GM21526 (cell line): ENCODE results near the gene NEMP2.

Source experiments
- ATAC-seq: cut with Tn5 transposase; IDR thresholded peaks from one replicate; pipeline ENCODE4 v1.9.1; 2021; ENCODE audit warnings: moderate library complexity; ENCODE audit not compliant: unreplicated experiment, low FRiP score

The NEMP2 gene

GRCh38 chr2:190561094-190561493, 26.6 kb upstream of the NEMP2 start:
- no peak for ATAC-seq

DNA sequence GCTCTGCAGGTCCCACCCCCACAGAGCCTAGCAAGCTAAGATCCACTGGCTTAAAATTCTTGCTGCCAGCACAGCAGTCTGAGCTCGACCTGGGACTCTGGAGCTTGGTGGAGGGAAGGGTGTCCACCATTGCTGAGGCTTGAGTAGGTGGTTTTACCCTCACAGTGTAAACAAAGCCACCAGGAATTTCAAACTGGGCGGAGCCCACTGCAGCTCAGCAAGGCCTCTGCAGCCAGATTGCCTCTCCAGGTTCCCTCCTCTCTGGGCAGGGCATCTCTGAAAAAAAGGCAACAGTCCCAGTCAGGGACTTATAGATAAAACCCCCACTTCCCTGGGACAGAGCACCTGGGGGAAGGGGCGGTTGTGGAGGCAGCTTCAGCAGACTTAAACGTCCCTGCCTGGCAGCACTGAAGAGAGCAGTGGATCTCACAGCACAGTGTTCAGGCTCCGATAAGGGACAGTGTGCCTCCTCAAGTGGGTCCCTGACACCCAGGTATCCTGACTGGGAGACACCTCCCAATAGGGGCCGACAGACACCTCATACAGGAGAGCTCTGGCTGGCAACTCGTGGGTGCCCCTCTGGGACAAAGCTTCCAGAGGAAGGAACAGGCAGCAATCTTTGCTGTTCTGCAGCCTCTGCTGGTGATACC, 20.0 kb upstream of the NEMP2 start:
- no peak for ATAC-seq

DNA sequence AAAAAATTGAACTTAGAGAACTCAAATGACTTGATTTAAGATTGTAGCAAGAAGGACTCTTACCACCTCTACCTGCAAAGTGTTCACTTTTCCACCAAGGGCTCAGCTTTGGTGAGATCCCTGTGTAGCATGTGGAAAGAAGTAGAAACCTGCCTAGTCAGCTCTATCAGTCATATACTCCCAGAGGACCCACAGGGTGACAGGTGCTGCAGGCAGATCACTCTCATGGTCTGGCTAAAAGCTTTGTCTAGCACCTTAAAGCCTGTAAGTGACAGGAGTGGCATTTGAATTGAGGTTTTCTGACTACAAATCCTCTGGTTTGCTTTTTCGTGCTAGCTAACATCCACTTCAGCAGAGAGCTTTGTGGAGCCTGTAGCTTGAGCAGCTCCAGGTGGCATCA, 18.7 kb upstream of the NEMP2 start:
- ATAC-seq: no peak

DNA sequence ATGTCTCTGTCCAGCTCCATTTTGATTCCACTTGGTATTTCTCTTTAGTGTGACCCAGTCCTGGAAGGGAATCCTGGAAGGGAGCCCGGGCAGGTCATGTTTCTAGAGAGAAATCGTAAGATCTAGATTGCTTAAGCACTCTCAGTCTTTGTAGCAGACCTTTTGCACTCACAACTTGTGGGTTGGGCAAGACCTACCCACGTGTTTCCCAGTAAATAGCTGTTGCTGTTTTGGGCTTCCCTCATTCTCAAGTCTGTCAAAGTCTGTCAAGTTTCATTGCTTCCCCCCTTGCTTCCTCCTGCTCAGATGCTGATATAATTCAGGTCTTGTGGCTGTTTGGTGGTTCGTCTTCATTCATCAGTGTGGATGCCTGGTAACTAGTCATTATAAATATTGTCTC, 17.4 kb upstream of the NEMP2 start:
- peak; percentile 93 for ATAC-seq

GRCh38 chr2:190550137-190550536, 15.6 kb upstream of the NEMP2 start:
- no peak for ATAC-seq

DNA sequence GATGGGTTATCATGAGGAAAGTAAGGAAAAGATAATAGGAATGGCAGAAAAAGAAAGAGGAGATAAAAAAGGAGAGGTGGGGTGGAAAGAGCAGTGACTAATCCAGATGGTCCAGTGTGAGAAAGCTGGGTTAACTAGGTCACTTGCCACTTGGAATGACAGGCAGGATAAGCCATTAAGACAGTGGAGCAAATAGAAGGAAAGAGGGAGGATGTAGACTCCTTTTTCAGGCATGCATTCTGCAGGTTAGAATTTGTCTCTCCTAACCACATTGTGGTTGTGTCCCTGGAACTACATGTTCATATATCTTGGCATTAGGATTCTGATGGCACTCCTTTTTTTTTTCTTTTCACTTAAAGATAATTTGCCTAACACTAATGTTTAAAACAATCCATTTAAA, 13.4 kb upstream of the NEMP2 start:
- ATAC-seq: no peak

DNA sequence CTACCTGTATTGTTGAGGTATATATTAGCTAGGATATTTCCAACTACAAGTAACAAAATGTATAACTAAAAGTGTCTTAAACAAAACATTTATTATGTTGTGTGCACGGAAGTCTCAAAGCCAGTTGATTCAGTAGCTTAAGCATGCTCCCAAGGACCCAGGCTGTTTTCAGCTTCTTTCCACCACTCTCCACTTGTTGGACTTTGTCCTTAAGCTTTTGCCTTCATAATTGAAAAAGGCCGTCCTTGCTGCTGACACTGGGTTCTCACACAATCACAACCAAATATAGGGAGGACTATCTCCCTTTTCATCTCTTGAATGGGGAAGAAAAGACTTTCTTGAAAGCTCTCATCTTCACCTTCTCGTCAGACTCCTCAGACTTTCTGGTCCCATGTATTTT, 12.2 kb upstream of the NEMP2 start:
- ATAC-seq: no peak

- no peak for ATAC-seq
Measured at GRCh38 chr2:190545555-190546385, 11.2 kb upstream of the NEMP2 start.

GRCh38 chr2:190545093-190545492, 10.6 kb upstream of the NEMP2 start:
- ATAC-seq: no peak

GRCh38 chr2:190540048-190540447, 5.5 kb upstream of the NEMP2 start:
- no peak for ATAC-seq

DNA sequence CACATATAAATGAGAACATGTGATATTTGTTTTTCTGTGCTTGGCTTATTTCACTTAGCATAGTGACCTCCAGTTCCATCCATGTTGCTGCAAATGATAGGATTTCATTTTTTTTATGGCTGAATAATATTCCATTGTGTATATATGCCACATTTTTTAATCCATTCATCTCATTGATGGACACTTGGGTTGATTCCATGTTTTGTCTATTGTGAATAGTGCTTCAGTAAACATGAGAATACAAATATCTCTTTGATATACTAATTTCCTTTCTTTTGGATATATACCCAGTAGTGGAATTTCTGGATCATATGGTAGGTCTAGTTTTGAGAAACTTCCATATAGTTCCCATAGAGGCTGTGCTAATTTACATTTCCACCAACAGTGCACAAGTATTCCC, 3.7 kb upstream of the NEMP2 start:
- no peak for ATAC-seq

- ATAC-seq: no peak
Measured at GRCh38 chr2:190537765-190538164, 3.2 kb upstream of the NEMP2 start.

GRCh38 chr2:190535586-190535985, 1.1 kb upstream of the NEMP2 start:
- ATAC-seq: no peak

GRCh38 chr2:190535121-190535439, 558 bp upstream of the NEMP2 start:
- ATAC-seq: no peak

DNA sequence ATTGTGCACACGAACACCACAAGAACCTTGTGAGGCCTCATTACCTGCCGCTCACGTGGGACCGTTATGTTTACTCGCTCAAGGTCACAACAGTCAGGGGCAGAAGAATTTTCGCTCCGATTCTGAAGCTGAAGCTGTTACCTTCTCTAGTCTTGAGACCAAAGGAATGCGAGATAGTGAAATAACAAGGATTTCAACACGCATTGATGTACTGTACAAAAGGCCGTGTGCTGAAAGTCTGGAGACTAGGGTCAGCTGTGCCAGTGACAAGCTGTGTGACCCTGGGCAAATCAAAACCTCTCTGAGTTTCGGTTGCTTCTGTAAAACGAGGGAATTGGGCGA, 583 bp downstream of the NEMP2 start:
- peak; percentile 42 for ATAC-seq

GRCh38 chr2:190533175-190533967, 1.2 kb downstream of the NEMP2 start:
- ATAC-seq: no peak

GRCh38 chr2:190532581-190532980, 1.9 kb downstream of the NEMP2 start:
- no peak for ATAC-seq

- ATAC-seq: no peak
Measured at GRCh38 chr2:190530248-190530900, 4.1 kb downstream of the NEMP2 start.

GRCh38 chr2:190529486-190530247, 4.9 kb downstream of the NEMP2 start:
- ATAC-seq: no peak

- ATAC-seq: no peak
Measured at GRCh38 chr2:190528521-190529001, 6.0 kb downstream of the NEMP2 start.
